Occipital lobe (tissue), 2 donors: ENCODE results near the gene SORCS3. TPM values are rescaled to one million over a fixed set of nuclear protein-coding genes. Genes with fewer than 3 reads are reported as not detected.

Experiments
- DNase-seq: peaks from one replicate; lab custom pipeline; 2025; lab: John Stamatoyannopoulos, UW
- total RNA-seq: library from RNA; depleted of rRNA; stranded (reverse); fragments of >200 nt; gene quantifications from one replicate; pipeline ENCODE4 v1.2.3, GENCODE V29; 2014

Gene SORCS3
- total RNA-seq, 1 donor from 2014 or later, result 23.7 TPM

DNA sequence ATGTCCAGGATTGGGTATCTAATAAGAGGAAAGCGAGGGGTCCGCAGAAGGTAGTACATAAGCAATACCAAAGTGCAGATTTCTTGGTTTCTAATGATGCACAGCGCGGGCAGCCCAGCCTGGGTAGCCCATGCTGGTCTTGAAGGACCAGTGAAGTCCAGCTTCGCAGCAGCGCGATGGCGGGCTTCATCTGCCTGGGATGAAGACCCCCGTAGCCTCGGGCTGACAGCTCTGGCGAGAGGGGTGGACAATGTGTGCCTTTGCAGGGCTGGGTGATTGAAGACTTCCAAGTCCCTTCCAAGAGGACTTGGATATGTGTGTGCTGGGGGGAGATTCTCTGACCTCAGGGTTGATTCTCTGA is 2.2 kb downstream of the SORCS3 start:
- DNase-seq, result no peak

DNA sequence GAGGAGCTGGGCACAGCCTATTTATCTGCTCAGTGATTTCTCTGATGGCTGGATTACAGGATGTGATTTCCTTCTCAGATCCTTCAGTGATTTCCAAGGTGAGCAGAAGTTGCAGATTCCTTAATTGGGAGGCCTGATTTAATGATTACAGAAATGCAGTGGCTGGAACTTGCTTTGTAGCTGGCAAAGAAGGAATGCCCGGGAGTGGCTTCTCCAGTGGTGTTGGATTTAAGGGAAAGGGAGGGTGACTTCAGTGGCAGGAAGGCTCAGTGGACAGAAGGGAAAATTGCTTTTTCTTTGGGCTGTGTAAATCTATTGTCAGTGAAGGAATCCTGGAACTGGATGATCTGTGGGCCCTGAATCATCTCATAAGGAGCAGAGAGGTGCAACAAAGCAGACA is 5.1 kb downstream of the SORCS3 start:
- no peak for DNase-seq

DNA sequence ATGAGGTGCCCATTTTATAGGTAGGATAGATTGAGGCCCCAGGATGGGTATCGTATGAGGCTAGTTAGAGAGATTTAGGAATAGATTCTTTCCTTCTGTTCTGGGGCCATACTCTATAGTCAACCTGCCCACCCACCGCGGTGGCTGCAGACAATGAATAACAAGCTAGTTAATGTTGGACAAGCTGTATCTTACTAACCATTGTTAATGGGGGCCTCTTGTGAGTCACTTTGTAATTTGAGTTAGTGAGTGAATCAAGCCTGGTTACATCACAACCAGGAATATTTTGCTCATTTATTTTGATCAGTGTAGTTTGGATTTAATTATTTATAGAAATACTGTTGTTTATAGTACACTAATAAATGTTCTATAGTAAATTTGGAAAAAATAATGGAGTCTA is 7.3 kb downstream of the SORCS3 start:
- no peak for DNase-seq

DNA sequence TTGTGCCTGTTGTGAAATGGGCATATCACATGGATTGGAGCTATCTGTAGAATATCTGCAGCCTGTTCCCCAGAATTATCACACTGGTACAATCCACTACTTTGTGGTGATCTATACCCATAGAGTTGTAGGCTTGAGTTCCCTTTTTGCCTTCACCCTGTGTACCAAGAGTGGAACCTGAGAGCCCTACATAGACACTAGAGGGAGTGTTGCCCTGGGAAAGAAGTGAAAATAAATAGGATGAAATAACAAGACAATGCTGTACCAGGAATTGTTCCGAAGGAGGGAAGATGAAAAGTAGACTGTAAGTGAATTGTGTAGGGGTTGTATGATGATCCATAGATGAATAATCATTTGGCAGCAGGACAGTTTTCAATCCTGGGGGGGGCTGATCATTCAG is 9.0 kb downstream of the SORCS3 start:
- no peak for DNase-seq

DNA sequence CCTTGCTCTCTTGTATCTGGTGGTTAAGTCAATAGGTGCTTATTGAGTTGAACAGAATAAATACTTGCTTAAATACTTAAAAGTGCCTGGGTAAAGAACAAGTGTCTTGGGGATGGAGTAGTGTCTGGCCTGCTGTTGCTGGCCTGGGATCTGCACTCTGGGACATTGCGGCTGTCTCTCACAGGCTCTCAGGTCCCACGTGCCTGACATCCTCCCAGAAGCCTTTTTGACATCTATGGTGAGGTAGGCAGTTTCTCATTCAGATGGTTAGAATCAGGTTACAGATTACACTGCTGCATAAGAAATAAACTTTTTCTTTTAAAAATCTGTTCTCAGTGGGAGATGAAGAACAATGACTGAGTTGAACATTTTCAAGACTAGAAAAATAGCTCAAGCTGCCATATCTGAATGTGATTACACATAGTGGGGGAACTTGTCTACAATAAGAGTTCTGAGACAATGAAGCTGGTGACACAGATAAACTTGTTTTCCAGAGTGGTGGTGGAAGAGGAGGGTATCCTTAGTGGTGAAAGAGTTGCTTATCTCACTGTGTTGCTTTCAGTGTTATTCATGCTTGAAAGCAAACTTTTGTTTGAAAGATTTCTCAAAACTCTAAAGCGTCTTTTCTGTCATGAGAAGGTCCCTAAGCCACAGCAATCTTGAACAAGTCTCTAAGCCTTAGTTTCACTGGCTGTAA is 9.7 kb downstream of the SORCS3 start:
- no peak for DNase-seq

DNA sequence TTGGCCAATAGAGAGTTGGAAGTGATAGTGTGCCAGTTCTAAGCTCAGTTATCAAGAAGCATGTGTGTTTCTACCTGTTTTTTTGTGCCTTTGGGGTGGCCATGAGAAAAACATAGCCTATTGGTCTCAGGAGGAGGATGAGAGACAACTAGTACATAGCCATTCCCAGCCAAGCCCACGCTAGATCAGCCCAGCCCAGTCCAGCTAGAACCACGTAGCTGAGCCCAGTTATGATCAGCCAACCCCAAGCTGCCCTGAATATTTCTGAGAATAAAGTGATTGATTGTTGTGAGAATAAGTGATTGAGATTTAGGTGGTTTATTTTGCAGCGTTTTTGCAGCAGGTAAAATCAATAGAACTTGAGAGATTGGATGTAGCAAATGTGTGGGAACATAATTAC is 15.9 kb downstream of the SORCS3 start:
- no peak for DNase-seq

DNA sequence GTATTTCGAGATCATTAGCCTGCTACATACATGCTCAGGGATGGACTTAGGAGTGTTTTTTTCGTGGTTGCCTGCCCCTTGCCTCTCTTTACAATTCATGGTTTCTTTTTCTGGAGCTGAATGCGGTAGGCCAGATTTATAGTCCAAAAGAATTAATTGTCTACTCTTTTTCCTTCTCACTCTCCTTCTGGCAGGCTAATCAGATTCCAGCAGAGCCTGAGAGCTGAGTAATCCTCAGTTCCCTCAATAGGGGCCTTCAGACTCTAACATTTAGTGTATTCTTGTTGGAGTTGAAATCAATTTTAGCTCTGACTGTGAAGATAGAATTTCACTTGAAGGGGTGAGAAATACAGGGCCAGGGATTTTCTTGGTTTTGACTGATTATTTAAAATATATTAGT is 16.4 kb downstream of the SORCS3 start:
- no peak for DNase-seq

DNA sequence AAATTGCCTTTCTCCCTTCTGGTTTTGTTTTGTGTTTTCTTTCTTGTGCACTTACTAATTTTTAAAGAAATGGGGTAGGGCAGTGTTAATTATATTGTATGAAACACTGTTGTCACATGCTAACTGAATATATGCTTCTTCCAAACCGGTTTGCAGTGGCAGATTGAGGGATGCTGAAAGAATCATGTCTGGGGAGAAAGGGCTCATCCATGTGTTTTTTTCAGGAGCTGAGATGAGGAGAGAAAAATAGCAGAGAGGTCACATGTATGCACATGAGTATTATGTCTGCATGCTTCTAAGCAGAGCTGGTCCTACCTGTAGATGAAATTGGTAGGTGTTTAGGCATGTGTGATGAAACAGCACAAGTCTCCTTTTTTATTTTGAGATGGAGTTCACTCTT is 17.0 kb downstream of the SORCS3 start:
- no peak for DNase-seq

DNA sequence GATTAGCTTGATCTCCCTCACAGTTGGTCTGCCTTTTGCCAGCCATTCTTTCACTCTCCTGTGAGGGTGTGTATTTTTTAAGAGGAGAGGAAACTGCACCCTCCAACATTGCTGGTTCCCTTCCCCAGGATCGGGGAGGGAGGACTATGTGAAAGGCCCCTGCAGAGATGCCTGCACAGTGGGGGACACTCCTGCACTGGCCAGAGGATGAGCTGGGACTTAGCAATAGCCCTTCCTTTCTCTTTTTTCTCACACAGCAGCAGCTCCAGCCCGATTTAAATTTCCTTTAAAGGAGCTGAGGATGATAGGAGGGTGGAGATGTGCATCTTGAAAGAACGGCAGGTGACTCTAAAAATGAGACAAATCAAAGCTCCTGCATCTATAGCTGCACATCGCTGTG is 18.7 kb downstream of the SORCS3 start:
- DNase-seq, result no peak

DNA sequence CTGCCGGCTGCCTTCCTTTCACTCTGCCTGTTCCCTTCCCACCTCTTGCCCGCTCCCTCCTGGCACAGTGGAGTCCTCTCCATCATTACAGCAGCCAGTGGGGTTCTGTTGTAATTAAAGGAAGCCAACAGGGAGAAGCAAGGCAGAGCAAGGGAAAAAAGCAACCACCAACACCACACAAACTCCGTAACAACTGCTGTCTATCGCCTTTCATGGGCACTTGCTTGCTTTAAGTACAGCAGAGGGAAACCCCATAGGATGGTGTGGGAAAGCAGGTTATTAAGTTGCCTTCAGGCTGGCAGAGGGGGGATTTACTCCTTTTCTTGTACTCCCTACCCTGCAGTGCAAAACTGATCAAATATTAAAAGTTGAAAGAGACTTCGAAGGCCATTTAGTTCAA is 22.0 kb downstream of the SORCS3 start:
- DNase-seq, result no peak

DNA sequence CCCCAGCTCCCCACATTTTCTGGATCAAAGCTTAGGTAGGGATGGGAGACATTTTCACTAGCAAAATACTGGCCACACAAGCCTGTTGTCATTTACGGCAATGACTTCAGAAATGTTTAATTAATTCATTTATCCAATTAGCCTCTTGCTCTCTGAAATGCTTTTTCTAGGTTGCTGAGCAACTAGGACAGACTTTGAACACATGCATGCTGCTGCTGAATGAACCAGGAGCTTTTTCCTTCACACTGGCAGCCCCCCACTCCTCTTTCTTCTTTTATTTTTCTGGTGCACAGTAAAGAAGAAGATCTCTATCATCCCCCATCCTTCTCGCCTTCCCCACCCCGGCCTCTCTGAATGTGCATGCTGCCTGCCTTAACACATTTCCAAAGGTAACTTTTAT is 22.5 kb downstream of the SORCS3 start:
- DNase-seq, result no peak

DNA sequence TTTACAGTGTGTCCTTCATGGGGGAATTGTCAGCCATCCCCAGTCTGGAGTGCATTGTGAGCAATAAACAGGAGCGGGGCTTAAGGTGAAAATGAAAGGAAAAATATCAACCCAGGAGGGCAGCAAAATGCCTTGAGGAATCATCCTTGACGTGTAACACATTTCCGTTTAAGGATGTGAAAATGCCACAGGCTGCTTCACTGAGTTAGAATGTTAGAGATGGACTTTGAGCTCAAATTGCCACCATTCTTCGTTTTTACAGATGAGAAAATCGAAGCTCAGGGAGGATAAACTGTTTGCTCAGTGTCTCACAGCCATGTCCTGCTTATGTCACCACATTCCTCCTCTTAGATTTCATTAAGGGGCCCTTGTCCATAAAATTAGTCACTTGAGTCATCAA is 23.1 kb downstream of the SORCS3 start:
- no peak for DNase-seq

DNA sequence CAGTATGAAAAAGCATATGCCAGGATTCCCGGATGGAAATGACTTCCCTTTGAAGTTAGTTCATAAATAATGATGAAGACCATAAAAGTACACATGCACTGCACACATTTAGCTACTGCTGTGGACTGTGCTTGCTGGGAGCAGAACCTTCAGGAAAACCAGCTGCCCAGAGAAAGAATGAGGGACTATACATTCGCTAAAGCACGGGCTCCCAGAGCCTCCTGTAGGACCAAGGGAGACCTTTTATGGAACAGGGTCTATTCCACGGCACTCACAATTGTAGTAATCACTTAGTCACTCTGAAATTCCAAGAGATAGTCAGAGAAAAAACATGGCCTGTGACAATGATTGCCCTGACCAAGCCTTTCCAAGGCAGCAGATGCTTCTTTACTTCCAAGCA is 24.1 kb downstream of the SORCS3 start:
- DNase-seq, result no peak

DNA sequence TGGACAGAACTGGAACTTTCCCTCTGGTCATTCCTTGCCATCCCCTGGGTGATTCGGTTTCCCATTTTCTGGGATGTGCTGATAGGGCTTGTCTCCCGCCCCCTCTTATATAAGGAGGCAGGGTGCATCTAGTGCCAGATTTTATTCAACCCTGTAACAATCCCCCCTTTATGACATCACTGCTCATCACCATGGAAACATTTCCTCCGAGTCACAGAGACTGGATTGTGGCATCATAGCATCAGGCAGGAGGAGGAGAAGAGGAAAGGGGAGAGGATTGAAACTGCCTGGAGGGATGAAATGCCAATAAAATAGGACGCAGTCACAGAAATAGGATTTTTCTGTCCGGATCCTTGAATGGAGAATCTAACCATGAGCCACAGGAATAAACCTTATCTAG is 25.0 kb downstream of the SORCS3 start:
- no peak for DNase-seq

DNA sequence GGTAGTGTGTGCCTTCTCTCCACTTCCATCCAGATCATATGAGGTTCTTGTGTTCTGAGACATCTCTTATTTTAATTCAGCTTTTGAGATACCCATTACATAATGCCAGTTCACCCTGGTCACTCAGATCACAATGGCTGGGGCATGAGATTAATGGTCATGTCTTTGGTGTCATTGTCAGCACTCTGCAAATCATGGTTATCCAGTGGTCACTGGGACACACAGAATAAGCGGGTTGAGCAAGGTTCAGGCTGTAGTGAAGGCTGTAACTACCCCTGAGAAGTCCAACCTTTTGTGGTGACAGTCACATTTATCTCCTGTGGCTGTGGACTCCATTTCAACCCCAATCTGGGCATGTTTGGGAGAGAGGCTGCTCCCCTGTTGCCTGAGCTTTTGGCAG is 35.8 kb downstream of the SORCS3 start:
- DNase-seq, result no peak

DNA sequence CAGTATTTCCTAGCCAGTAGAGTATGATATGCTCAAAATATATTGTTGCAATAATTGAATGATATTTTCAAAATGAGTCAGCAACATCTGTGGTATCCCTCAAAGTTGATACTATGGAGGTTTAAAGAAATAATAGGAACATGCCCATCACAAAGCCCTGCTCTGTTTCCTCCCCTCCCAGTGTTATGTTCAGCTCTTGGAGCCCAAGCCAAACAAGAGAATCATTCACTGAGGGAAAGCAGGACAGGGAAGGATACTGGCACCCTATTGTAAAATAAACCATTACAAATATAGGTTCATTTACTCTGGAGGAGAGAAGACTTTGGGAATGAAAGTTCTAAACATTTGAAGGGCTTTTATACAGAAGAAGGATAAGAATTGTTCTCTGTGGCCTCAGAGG is 37.6 kb downstream of the SORCS3 start:
- no peak for DNase-seq

DNA sequence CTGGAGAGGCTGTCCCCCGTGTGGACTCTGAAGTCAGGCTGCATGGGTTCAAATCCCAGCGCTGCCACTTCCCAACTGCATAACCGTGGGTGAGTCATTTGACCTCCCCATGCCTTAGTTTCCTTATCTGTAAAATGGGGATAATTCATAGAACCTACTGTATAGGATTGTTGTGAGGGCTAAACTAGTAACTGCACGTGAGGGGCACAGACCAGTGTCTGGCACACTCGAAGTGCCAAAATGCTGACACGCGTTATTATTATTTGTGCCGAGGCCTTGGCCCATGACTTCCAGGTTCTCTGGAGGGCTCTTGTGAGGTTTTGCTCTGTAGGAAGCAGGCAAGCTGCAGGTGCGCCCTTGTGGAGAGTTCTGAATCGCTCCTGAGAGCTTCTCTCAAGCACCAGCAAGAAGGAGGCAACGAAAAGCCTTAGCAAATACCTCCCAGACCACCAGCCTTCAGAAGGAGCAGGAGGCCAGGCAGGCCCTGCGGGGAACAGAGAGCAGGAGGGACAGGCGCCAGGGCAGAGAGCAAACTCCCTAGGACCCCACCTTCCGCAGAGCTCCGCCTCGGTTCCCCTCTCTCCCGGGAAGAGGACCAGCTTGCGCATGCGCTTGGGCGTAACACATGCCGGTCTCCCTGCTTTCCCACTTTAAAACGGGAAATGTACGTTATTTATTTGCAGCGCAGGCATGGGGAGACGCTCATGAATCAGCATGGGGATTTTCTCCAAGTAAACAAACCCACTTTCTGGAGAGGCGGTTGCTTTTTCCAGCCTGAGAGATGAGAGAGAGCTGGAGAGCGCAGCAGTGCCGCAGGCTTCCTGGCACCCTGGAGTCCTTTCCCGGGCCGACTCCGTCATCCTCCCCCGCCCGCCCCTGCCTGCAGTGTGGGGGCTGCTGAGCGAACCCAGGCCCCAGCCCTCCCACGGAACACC is 39.6 kb downstream of the SORCS3 start:
- DNase-seq, result peak; percentile 66

DNA sequence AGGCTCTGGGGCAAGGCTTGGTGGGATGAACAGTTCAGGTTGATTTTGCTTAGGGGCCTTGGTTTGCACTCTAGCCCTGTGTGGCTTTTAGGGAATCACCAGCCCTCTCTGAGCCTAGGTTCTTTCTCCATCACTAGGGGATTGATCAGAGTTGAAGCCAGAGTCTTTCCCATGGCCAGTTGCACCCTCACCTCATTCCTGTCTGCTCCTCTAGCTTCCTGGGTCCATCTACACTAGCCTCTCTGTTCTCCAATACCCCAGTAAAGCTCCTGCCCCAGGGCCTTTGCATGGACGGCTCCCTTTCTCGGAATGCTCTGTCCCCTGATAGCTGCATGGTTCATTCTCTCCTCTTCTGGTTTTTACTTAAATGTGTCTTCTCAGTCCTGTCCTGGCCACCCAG is 40.4 kb downstream of the SORCS3 start:
- no peak for DNase-seq

DNA sequence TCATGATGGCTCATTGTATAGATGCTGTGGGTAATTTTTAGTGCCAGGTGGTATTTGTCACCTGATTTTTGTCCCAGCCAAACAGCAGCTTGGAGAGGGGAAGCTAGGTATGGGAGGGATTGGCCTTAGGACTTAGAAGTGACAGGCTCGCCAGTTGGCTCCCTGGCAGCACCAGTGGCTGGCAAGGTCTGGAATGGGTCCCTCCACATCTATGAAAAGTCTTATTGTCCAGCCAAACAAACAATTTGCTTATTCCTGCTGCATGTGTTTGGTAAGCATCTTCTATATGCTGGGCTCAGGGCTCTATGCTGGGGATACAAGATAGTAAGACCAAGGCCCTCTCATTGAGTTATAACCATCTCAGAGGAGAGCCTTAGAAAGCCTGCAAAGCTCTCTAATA is 42.5 kb downstream of the SORCS3 start:
- DNase-seq, result no peak

DNA sequence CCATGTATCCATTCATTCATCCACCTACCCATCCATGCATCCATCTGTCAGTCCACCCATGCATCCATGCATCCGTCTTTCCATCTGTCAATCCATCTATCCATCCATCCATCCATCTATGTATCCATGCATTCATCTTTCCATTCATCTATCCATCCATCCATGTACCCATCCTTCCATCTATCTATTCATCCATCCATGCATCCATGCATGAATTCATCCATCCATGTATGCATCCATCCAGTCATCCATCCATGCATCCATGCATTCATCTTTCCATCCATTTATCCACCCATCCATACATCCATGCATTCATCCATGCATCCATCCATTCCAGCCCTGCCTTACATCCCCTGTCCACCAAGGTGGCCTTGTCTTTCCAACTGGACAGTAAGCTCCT is 45.7 kb downstream of the SORCS3 start:
- DNase-seq, result no peak

DNA sequence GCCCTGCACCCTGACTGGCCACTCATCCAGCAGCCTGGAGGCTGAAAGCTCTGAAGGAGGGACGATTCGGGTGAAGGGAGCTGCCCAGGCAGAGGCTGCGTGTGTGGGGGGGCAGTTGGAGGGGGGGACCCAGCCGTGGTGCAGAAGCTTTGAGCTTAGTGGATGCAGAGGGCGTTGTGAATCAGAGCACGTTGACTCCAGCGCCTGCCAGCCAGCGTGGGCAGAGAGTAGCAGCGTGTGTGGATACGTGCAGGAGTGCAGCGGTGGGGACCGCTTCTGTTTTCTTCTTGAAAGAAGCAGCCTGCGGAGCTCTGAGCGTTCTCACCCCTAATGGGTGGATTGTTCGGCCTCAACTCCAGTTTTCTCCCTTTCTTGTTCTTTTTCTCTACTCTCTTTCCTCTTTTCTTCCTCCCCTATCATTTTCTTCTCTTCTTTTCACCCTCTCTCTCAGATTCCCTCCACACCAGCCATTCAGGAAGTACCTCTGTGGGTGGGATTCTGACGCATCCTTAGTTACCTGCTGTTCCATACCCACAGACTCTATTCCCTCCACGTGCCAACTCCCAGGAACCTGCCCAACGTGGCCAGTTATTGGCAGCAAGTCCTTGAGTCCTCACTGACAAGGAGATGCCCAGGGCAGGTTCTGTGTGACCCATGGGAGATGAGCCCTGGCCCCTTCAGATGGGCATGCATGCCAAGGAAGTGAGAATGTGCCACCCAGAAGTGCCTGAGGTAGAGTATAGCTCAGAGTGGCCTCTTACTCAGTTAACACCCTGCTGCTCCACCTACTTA is 47.4 kb downstream of the SORCS3 start:
- DNase-seq, result peak; percentile 79

DNA sequence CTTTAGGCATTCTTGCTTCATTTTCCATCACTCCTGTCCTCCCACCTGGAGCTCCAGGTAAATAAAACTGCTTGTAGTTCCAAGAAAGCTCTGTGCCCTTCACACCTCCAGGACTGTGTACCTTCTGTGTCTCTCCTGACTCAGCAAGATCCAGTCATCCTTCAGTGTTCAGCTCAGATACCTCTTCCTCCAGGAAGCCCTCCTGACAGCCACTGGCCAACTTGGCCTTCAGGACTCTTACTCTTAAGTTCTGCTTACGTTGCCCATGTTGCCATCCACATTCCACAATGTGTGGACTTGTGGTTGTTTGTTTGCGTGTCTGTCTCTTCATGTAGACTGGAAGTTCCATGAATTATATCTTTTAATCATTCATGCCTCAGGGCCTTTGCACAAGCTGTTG is 48.0 kb downstream of the SORCS3 start:
- DNase-seq, result no peak
